Ovary (tissue), 3 donors: ENCODE data around the gene COL23A1.

ENCODE experiments used
- EP300 ChIP-seq: sonication (generic); formaldehyde crosslinking; IDR thresholded peaks from one replicate; pipeline ENCODE4 v1.6.1; 2017; ENCODE audit warnings: antibody characterized with exemption
- POLR2A ChIP-seq: fragments of 450-650 bp; IDR thresholded peaks from one replicate; pipeline ENCODE4 v1.6.1; 2017; ENCODE audit warnings: antibody characterized with exemption, mild to moderate bottlenecking, moderate library complexity
- TF ChIP-seq, protein P1 (sequence below), 3 donors: fragments of 450-650 bp in 2 of 3; fragments of 200-600 bp in 1 of 3; IDR thresholded peaks; one replicate each; pipeline versions ENCODE4 v1.5.1 to v1.8.0; 2016 to 2022; ENCODE audit warnings: antibody characterized with exemption in 3 of 3, mild to moderate bottlenecking in 1 of 3
- donor health status: DM: no; HTN: no; CAD: no.

GRCh38 chr5:178463321-178464155 lies 126.7 kb downstream of the COL23A1 start:
- TF ChIP-seq, protein P1, sequence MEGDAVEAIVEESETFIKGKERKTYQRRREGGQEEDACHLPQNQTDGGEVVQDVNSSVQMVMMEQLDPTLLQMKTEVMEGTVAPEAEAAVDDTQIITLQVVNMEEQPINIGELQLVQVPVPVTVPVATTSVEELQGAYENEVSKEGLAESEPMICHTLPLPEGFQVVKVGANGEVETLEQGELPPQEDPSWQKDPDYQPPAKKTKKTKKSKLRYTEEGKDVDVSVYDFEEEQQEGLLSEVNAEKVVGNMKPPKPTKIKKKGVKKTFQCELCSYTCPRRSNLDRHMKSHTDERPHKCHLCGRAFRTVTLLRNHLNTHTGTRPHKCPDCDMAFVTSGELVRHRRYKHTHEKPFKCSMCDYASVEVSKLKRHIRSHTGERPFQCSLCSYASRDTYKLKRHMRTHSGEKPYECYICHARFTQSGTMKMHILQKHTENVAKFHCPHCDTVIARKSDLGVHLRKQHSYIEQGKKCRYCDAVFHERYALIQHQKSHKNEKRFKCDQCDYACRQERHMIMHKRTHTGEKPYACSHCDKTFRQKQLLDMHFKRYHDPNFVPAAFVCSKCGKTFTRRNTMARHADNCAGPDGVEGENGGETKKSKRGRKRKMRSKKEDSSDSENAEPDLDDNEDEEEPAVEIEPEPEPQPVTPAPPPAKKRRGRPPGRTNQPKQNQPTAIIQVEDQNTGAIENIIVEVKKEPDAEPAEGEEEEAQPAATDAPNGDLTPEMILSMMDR (IDR thresholded peaks at IDR 0.05), result no peak
- TF ChIP-seq POLR2A, result no peak
- TF ChIP-seq EP300, result no peak
